ENCODE measurements around the gene FAM111A. TPM values are rescaled to one million over a fixed set of nuclear protein-coding genes. Genes with fewer than 3 reads are reported as not detected.

FAM111A gene
- total and polyA plus RNA-seq, 10 of the 15 experiments (the other 5 are each of a cell fraction or from before 2014, with no cell fraction given) = 26.6 to 95.0 (median 67.5) TPM

DNA sequence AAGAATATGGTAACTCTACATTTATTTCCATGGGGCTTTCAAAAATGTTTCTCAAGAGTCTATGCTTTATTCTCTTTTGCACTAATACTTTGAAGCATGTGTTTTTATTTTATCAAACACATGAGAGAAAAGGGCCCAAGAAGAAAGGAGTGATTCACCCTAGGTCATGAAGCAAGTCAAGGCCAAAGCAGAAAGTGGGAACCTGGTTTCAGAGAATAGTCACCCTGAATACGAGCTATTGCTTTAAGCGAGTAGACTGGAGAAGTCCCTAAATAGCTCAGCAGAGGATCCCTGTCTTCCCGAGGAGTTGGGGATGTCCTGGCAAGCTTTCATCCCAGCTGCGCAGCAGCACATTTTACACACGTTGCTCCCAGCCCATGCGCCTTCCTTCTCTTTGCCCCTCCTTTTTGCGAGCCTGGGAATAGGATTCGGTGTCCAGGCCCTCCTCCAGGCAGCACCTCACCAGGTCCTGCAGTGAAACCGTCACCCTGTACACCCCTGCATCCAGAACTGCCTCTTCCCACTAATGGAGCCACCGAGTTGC lies 51.0 kb downstream of the FAM111A start:
- ChIA-PET RAD21 (ENCODE audit: unreplicated experiment) (interaction anchor here (1.0 to 1.6 kb wide), 3 partner anchors 13 to 17 kb away, joined by 3 to 5 read pairs (median 4); no protein-coding TSS in a partner anchor), CTCF (interaction anchor here (1.7 to 33.5 kb wide), 3 partner anchors 5 to 36 kb away, joined by 5 to 1180 read pairs (median 1180); partner anchors contain the start of genes DTX4 and MPEG1), SMC1A (ENCODE audit: uncharacterized antibody, unreplicated experiment) (interaction anchor here (1.0 to 1.9 kb wide), 3 partner anchors 9 to 48 kb away, joined by 3 to 10 read pairs (median 4); no protein-coding TSS in a partner anchor), POLR2A (interaction anchor here (1.1 kb wide), 1 partner anchor 11 kb away, joined by 3 read pairs; no protein-coding TSS in a partner anchor)
- Histone ChIP-seq H3K9ac (ENCODE audit: control insufficient read depth, insufficient read depth, low read length) (no peak overlapping the region), H3K27me3 (replicated peaks in 1 of 2; ENCODE audit: control insufficient read depth in 2 of 2, insufficient read depth in 2 of 2, low read length in 1 of 2) (no peaks in the 10 kb centered on the region), H3K4me1 (ENCODE audit: control insufficient read depth, insufficient read depth, low read length) (peaks cover 16% of the 10 kb centered on the region), H3K4me3 (no peak overlapping the region), H3K36me3 (ENCODE audit: control insufficient read depth in 2 of 2, insufficient read depth in 2 of 2, low read length in 1 of 2) (peaks cover 23 to 32% of the 10 kb centered on the region in 2 experiments; a peak in 3 of 4 replicates), H3K27ac (ENCODE audit: control insufficient read depth, insufficient read depth) (no peak overlapping the region), H2AFZ (ENCODE audit: control insufficient read depth, low read depth, low read length) (no peak overlapping the region), H3K4me2 (ENCODE audit: control insufficient read depth, insufficient read depth) (no peak overlapping the region), H3K9me3 (replicated peaks; ENCODE audit: control insufficient read depth, insufficient read depth, low read length) (no peaks in the 10 kb centered on the region; the same call in 2 of the 3 replicates), H3K79me2 (ENCODE audit: control insufficient read depth, insufficient read depth, low read length) (no peaks in the 10 kb centered on the region; the same call in 1 of the 2 replicates), H4K20me1 (ENCODE audit: control insufficient read depth, insufficient read depth) (no peaks in the 10 kb centered on the region)
- ATAC-seq (no peak), DNase-seq (ENCODE audit: low read depth, low spot score) (no peak), FAIRE-seq (no peak)
- TF ChIP-seq CREM (IDR thresholded peaks at IDR 0.05; ENCODE audit: low read depth) (no peak), STAT3 (IDR thresholded peaks at IDR 0.05; ENCODE audit: low read depth, low read length) (no peak), FOXM1 (IDR thresholded peaks at IDR 0.05; ENCODE audit: low read depth, low read length) (no peak), ZNF274 (IDR thresholded peaks at IDR 0.05; ENCODE audit: insufficient read depth, insufficient read length) (no peak), RUNX3 (IDR thresholded peaks at IDR 0.05; ENCODE audit: low read length) (no peak), IKZF2 (IDR thresholded peaks at IDR 0.05) (no peak), YY1 (IDR thresholded peaks at IDR 0.05; ENCODE audit: low read depth, low read length) (no peak), BCL11A (IDR thresholded peaks at IDR 0.05; ENCODE audit: low read depth, low read length) (no peak), ZNF217 (IDR thresholded peaks at IDR 0.05) (no peak), JUND (IDR thresholded peaks at IDR 0.05; ENCODE audit: low read depth, low read length) (no peak)
- TF ChIP-seq, protein P1, sequence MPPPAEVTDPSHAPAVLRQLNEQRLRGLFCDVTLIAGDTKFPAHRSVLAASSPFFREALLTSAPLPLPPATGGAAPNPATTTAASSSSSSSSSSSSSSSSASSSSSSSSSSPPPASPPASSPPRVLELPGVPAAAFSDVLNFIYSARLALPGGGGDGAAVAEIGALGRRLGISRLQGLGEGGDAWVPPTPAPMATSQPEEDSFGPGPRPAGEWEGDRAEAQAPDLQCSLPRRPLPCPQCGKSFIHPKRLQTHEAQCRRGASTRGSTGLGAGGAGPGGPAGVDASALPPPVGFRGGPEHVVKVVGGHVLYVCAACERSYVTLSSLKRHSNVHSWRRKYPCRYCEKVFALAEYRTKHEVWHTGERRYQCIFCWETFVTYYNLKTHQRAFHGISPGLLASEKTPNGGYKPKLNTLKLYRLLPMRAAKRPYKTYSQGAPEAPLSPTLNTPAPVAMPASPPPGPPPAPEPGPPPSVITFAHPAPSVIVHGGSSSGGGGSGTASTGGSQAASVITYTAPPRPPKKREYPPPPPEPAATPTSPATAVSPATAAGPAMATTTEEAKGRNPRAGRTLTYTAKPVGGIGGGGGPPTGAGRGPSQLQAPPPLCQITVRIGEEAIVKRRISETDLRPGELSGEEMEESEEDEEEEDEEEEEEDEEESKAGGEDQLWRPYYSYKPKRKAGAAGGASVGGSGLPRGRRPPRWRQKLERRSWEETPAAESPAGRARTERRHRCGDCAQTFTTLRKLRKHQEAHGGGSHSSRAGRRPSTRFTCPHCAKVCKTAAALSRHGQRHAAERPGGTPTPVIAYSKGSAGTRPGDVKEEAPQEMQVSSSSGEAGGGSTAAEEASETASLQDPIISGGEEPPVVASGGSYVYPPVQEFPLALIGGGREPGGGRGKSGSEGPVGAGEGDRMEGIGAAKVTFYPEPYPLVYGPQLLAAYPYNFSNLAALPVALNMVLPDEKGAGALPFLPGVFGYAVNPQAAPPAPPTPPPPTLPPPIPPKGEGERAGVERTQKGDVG (CRISPR knock-in tag; IDR thresholded peaks at IDR 0.05) = no peak
- TF ChIP-seq, protein P2, sequence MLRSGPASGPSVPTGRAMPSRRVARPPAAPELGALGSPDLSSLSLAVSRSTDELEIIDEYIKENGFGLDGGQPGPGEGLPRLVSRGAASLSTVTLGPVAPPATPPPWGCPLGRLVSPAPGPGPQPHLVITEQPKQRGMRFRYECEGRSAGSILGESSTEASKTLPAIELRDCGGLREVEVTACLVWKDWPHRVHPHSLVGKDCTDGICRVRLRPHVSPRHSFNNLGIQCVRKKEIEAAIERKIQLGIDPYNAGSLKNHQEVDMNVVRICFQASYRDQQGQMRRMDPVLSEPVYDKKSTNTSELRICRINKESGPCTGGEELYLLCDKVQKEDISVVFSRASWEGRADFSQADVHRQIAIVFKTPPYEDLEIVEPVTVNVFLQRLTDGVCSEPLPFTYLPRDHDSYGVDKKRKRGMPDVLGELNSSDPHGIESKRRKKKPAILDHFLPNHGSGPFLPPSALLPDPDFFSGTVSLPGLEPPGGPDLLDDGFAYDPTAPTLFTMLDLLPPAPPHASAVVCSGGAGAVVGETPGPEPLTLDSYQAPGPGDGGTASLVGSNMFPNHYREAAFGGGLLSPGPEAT (IDR thresholded peaks at IDR 0.05; ENCODE audit: low read depth) = no peak
- intact Hi-C loops (cut with micrococcal nuclease; ENCODE audit: unreplicated experiment) (no loop called here), in situ Hi-C loops (cut with MboI) (loop anchor here (25.0 kb wide), 1 partner anchor 1569 kb away; the partner anchor contains the start of gene MS4A15)
- WGBS (ENCODE audit: insufficient coverage, insufficient replicate concordance, low lambda C conversion rate, missing lambda C conversion rate) = 91% methylated on average over 10 of the region's 10 CpGs
- no TSS peak for BruUV-seq (replicated peaks)

Measured in GM12878 (cell line).